IPS-18c (cell line): ENCODE data around the gene LDLRAP1.

Experiments
- H3K4me3 ChIP-seq: 2 replicates; pipeline ENCODE4 v1.7.0; 2013; ENCODE audit warnings: low read depth, mild to moderate bottlenecking, low read length, moderate library complexity; ENCODE audit not compliant: insufficient read depth
- H3K9me3 ChIP-seq: one replicate; pipeline ENCODE4 v1.6.1; 2013; ENCODE audit warnings: mild to moderate bottlenecking, low read length, moderate library complexity; ENCODE audit not compliant: control insufficient read depth, insufficient read depth

Gene LDLRAP1

GRCh38 chr1:25554886-25555752 is 11.7 kb downstream of the LDLRAP1 start:
- H3K4me3 ChIP-seq, result no peak overlapping the region
- H3K9me3 ChIP-seq, result no peaks in the 10 kb centered on the region

- Histone ChIP-seq H3K4me3 (no peak overlapping the region), H3K9me3 (no peaks in the 10 kb centered on the region)
Measured at GRCh38 chr1:25555753-25556092, 12.3 kb downstream of the LDLRAP1 start.

GRCh38 chr1:25556132-25556670 is 12.8 kb downstream of the LDLRAP1 start:
- H3K9me3 ChIP-seq, result no peaks in the 10 kb centered on the region
- H3K4me3 ChIP-seq, result no peak overlapping the region

- Histone ChIP-seq H3K4me3 (no peak overlapping the region), H3K9me3 (no peaks in the 10 kb centered on the region)
Measured at GRCh38 chr1:25556791-25557476, 13.5 kb downstream of the LDLRAP1 start.

GRCh38 chr1:25557543-25557942 is 14.1 kb downstream of the LDLRAP1 start:
- Histone ChIP-seq H3K4me3 (no peak overlapping the region), H3K9me3 (no peaks in the 10 kb centered on the region)

DNA sequence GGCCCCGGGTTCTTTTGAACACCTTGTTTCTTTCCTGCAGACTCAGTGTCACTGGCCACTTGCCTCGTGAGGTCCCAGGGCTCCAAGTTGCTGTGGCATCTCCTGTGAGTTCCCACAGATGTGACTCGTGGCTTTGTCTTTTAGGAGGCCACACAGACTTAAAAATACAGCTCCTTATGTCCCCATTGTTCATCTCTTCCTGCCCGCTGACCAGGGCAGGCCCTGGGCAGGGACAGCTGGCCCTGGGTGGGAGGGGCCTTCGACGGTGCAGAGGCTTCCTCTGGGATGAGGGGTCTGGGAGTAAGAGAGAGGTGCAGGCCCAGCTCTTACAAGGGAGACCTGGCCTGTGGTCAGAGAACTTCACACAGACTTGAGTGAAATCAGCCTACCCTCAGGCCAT is 15.6 kb downstream of the LDLRAP1 start:
- Histone ChIP-seq H3K9me3 (no peaks in the 10 kb centered on the region), H3K4me3 (no peak overlapping the region)

GRCh38 chr1:25560001-25560400 is 16.6 kb downstream of the LDLRAP1 start:
- Histone ChIP-seq H3K4me3 (no peak overlapping the region), H3K9me3 (no peaks in the 10 kb centered on the region)

DNA sequence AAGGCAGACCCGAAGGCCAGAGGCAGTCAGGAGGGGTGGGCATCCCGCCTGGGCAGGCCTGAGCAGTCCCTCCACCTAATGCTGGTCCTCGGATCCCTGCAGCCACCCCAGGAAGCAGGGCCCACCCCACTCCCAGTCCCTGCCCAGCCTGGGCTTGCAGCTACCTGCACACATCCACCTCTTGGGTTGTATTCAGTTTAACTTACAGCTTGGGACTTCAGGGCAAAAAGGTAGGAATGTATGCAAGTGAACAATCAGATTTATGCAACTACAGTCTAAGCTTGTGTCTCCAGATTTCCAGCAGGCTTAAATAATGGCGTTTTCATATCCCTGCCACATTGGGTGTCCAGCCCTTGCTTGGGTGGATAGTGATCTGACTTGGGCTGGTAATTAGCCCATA is 17.4 kb downstream of the LDLRAP1 start:
- Histone ChIP-seq H3K4me3 (no peak overlapping the region), H3K9me3 (no peaks in the 10 kb centered on the region)

- no peak overlapping the region for H3K4me3 ChIP-seq
- H3K9me3 ChIP-seq, result no peaks in the 10 kb centered on the region
Measured at GRCh38 chr1:25561421-25562100, 18.2 kb downstream of the LDLRAP1 start.

- H3K4me3 ChIP-seq, result no peak overlapping the region
- no peaks in the 10 kb centered on the region for H3K9me3 ChIP-seq
Measured at GRCh38 chr1:25562101-25562927, 18.9 kb downstream of the LDLRAP1 start.

DNA sequence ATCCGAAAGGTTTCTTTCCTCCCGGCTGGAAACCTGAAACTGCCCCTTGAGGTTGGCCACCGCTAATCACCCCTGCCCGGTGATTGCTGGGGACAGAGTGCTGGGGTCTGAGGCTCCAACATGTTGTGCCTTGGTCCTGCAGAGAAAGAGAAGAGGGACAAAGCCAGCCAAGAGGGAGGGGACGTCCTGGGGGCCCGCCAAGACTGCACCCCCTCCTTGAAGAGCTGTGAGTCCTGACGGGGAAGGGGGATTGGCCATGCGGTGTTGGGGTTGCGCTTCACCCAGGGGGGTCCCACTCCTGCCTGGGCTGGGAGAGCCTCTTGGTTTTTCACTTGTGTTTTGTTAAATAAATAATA is 19.5 kb downstream of the LDLRAP1 start:
- Histone ChIP-seq H3K9me3 (no peaks in the 10 kb centered on the region), H3K4me3 (no peak overlapping the region)

- H3K9me3 ChIP-seq, result no peaks in the 10 kb centered on the region
- no peak overlapping the region for H3K4me3 ChIP-seq
Measured at GRCh38 chr1:25563330-25564215, 20.2 kb downstream of the LDLRAP1 start.

DNA sequence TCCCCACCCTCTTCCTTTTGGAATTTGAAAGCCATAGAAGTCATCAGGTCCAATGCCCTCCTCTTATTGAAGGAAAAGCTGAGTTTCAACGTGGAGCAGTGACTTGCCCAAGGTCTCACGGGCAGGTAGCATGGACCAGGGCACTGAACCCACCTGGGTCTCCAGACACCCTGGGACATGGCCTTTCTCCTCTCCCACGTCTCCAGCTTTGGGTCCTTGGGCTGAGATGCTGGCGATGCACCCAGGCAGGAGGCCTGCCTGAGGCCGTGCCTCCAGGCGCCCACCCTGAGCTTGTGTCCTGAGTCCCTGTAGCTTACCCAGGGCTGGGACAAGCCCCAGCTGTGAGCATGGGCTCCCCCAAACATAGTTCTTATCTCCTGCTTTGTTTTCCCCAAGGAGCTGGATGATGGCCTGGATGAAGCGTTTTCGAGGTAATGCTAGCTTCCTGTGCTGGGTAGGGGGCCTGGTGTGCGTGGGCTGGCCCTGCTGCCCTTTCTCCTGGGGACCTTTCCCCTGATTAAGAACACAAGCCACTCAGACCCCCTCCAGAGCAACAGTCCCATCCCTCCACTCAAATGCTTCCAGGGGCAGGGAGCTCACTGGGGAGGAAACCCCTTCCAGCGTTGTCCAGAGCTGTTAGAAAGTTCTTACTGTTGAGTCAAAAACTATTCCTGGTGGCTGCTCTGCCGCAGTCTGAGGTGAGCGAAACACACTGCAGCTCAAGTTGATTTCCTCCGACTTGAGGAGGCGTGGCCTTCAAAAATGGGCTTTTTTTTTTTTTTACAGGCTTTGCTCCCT is 21.6 kb downstream of the LDLRAP1 start:
- no peak overlapping the region for H3K4me3 ChIP-seq

GRCh38 chr1:25565626-25566025 is 22.2 kb downstream of the LDLRAP1 start:
- Histone ChIP-seq H3K9me3 (no peaks in the 10 kb centered on the region), H3K4me3 (no peak overlapping the region)

More for the DNA sequence above, 21.6 kb downstream of the LDLRAP1 start:
- no peaks in the 10 kb centered on the region for H3K9me3 ChIP-seq

DNA sequence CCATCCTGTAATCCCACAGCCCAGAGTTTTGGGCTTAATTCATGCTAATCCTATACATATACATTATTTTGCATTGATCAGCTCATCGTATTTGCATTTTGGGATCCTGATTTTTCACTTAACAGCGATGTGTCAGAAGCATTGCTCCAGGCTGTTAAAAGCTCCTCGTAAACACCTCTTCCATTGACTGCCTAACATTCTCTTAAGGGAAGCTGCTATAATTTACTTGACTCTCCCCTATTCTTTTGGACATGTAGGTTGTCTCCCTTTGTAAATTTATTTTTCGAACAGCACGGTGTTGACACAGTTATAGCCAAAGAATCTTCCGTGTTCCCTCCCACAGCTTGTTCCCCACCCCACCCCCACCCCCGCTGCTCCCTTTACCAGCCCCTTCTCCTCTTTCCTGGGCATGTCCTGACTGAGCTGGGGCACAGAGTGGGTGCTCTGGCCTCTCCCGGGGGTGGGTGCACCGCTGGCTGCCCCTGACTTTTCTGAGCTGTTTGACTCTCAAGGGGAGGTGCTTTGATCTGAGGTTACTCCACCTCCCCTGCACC is 22.8 kb downstream of the LDLRAP1 start:
- Histone ChIP-seq H3K9me3 (no peaks in the 10 kb centered on the region), H3K4me3 (no peak overlapping the region)
